DMS153 (cell line): Measurements from ENCODE around the gene ATM.
"Not testable (repeated sequence)": the region's sequence is repeated elsewhere in the genome, so short reads cannot be mapped to it uniquely, and the experiment has no call there.

ENCODE experiments used
- DNase-seq: peaks from one replicate; lab custom pipeline; 2025; lab: John Stamatoyannopoulos, UW

The ATM gene

DNA sequence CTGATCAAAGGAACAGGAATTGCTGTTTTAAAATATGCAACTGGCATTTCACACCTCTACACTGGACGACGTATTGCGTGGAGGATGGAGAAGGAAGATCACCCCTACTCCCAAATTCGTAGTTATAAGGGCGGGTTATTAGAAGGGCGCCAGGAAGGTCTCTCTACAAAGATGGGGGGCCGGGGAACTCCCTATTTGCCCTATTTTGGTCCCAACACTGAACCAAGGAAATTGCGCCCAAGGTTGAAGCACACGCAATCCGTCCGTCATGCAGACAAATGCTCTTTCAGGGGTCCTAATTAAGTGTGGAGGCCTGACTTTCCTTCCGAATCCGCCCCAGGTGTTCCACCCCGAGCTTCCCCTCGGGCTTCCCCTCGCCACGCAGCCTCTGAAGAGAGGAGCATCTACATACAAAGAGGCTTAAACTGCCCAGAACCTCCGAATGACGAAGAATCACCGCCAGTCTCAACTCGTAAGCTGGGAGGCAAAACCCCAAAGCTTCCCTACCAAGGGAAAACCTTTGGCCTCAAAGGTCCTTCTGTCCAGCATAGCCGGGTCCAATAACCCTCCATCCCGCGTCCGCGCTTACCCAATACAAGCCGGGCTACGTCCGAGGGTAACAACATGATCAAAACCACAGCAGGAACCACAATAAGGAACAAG is 825 bp upstream of the ATM start:
- DNase-seq = no peak

DNA sequence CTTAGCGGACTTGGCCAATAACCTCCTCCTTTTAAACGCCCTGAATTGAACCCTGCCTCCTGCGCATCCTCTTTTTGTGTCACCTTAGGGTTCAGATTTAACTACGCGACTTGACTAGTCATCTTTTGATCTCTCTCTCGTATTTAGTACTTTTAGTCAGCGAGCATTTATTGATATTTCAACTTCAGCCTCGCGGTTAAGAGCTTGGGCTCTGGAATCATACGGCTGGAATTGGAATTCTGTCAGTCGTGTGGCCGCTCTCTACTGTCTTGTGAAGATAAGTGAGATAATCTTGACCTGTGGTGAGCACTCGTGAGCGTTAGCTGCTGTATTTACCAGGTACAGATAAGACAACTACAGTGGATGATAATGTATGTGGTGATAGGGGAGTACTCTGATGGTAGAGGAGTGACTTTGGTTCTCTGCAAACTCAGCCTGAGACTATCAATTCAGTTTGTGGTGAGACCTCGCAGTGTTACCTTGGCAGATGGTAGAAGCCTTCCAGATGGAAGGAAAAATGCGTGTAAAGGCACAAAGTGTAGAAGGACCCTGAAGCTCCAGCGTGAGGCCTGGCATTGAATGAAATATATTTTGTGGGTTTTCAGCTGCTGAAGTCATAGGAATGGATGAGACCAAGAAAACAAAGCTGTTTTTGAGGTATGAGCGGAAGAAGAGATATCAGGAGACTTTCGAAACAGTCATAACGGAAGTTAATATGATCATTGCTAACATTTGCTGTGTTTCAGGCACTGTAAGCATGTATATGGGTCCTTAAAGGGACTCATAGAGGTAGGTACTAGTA is 682 bp downstream of the ATM start:
- DNase-seq = no peak

DNA sequence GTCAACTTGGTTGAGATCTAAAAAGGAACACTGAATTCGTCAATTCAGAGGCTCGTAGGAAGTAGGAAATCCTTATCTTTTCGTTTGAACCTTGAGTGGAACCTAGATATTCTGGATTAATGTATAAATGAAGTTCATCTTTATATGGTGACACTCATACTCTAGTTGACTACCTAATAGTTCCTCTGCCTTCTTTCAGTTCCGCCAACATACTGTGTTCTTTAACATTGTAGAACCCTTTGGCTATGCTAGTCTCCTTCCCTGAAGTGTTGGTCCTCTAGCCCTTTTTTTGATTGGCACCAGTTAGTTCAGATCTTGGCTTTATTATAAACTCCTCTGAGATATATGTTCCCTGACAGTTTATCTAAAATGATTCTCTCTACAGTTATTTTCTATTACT is 1.5 kb downstream of the ATM start:
- DNase-seq = no peak

DNA sequence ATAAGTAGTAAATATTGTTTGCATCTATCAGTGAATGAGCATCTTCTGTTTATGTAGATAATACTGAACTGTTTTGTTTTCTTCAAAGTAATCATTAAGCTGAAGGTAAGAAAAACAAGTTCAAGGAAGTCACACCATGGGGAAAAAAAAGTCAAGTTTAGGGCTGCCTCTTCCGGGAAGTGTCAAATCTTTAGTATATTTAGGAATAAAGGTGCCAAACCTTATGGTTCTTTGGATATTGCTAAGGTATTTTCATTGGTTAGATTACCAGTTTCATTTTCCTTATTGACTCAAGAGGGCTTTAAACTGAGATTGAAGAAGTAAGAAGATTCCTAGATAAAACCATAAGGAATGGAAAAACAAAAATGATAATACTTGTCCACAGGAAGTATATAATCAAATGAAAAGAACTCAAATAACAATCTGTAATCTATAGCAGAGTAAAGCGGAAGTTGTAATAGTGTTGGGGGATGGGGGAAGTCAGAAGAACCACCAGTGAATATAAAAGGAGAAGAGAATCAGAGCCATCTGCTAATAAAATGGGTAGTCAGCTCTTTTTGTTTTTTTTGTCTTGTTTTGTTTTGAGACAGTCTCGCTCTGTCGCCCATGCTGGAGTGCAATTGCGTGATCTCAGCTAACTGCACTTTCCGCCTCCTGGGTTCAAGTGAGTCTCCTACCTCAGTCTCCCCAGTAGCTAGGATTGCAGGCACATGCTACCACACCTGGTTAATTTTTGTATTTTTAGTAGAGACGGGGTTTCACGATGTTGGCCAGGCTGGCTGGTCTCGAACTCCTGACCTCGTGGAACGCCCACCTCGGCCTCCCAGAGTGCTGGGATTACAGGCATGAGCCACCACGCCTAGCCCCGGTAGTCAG is 2.3 kb downstream of the ATM start:
- DNase-seq = no peak

DNA sequence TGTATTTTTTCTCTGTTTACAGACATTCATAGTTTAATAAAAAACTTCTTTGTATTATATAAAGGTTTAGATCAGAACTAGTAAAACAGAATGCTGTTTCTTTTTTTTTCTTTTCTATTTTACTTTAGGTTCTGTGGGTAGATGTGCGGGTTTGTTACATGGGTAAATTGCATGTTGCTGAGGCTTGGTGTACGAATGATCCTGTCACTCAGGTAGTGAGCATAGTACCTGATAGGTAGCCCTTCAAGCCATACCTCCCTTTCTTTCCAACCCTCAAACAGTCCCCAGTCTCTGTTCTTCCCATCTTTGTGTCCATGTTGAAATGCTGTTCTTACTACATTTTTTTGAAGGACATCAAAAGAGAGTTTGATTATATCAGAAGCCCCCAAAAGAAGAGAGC is 3.2 kb downstream of the ATM start:
- no peak for DNase-seq

DNA sequence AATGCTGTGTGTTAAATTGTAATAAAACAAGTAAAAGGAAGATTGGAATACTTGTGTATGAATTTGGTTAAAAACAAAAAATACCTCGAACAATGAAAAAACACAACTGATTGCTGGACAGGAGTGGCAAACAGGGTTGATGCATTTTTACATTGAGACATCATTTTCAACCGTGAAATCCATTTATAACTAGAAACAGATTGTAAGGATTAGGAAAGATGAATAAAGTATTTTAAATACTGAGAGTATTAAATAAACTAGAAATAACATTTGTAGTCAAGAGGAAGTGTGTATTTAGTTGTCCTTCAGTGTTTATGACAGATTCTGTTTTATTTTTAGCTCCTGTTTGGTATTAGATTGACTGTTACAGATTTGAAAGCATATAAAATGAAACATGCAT is 5.4 kb downstream of the ATM start:
- DNase-seq = no peak

DNA sequence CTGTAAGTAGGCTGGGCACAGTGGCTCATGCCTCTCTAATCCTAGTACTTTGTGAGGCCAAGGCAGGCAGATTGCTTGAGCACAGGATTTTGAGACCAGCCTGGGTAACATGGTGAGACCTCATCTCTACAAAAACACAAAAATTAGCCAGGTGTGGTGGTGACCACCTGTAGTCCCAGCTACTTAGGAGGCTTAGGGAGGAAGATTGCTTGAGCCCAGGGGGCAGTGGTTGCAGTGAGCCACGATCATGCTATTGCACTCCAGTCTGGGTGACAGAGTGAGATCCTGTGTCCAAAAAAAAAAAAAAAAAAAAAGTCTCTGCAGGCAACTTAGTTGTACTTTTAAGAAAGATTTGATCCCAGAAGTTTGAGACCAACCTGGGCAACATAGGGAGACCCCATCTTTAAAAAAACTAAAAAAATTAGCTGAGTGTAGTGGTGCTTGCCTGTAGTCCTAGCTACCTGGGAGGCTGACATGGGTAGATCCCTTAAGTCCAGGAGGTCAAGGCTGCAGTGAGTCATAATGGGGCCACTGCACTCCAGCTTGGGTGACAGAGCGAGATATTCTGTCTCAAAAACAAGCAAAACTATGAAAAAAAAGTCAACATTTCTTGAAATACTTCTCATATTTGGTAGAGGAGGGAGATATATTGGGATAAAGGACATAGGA is 10.5 kb downstream of the ATM start:
- no peak for DNase-seq

DNA sequence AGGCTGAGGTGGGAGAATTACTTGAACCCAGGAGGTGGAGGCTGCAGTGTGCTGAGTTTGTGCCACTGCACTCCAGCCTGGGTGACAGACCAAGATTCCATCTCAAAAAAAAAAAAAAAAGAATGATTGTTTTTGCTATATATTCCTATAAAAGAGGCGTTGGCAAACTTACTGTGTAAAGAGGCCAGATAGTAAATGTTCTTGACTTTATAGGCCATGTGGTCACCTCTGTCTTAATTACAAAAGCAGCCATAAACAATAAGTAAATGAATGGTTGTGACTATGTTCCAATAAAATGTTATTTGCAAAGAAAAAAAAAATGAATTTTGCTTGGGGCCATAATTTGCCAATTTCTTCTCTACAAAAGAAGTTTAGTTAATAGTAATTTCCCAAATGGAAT is 12.3 kb downstream of the ATM start:
- DNase-seq = no peak

DNA sequence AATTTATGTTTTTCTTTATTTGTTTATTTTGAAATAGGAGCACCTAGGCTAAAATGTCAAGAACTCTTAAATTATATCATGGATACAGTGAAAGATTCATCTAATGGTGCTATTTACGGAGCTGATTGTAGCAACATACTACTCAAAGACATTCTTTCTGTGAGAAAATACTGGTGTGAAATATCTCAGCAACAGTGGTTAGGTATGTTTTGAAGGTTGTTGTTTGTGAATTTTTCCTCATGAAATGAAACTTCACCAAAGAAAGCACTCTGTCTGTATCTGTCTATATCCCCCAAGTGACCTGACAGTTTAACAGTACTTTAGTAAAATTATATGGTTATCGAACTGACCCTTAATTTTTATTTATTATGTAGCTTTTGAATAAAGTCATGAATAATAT is 12.8 kb downstream of the ATM start:
- no peak for DNase-seq

DNA sequence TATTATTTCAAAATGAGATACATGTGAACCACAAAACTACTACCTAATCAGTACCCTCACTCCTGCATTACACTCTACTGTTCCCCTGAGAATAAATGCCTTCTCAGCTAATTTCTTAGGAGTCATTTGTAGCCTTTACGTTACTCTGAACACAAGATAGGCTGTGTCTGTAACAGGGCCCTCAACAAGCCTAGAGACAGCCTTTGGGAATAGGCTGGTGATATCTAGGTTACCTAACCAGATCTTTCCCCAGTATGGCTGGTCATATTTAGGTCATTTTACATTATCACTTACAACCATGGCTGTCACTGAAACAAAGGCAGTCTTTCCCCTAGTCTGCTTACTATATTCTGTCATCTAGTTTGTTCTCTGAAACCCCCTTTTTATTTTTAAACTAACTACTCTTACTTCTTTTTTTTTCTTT is 14.2 kb downstream of the ATM start:
- no peak for DNase-seq

DNA sequence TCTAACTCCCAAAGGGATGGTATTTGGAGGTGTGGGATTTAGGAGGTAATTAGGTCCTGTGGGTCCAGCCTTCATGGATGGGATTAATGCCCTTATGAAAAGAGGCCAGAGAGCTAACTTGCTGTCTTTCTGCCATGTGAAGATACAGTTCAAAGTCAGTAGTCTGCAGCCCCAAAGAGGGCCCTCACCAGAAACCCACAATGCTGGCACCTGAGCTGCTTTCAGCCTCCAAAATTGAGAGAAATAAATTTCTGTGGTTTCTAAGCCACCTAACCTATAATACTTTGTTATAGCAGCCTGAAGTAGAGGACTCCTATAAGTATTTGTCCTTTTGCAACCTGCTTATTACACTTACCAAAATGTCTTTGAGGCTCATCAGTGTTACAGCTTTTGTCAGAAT is 16.2 kb downstream of the ATM start:
- no peak for DNase-seq

DNA sequence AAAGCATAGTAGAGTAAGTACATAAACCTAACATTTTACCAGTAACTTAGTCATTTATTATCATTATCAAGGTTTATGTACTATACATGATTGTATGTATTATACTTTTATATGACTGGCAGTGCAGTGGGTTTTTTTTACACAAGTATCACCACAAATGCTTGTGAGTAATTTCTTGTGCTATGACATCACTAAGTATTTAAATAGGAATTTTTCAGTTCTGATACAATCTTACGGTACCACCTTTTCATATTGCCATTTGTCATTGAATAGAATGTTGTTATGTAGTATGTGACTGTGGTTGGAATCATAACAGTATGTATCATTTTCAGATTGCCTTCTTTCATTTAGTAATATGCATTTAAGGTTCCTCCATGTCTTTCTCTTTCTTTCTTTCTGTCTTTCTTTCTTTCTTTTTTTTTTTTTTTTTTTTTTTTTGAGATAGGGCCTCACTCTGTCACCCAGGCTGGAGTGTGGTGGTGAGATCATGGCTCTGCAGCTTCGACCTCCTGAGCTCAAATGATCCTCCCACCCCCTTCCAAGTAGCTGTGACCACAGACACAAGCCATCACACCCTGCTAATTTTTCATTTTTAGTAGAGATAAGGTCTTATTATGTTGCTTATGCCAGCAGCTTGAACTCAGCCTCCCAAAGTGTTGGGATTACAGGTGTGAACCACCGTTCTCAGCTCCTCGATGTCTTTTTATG is 18.6 kb downstream of the ATM start:
- no peak for DNase-seq

DNA sequence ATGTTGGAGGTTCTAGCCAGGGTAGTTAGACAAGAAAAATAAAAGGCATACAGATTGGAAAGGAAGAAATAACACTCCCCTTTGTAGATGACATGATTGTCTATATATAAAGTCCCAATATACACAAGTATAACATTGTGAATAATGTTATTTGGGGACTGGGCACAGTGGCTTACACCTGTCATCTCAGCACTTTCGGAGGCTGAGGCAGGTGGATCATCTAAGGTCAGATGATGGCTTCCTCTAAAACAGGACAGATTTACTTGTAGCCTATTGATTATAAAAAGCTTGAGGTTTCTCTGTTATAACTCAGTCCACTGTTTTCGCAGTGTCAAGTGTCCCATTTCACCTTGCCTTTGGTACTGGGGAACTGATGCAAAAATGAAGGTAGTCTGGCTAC is 19.6 kb downstream of the ATM start:
- DNase-seq = no peak

DNA sequence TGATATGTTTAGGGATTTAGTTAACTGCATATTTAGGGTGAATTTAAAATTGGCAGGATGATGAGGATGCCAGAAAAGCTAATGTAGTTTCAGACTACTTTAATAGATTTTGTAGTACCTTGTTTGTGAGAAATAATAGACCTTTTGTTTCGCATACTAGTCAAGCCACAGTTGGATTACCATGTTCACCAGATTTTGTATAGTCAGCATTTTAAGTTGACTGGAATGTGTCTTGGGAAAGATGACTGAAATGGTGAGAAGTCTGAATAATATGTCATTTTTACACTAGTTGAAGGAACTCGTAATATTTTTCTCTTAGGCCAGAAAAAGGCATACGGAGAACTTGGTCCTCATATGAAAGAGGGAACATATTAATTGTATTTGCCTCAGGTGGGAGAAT is 23.4 kb downstream of the ATM start:
- no peak for DNase-seq

DNA sequence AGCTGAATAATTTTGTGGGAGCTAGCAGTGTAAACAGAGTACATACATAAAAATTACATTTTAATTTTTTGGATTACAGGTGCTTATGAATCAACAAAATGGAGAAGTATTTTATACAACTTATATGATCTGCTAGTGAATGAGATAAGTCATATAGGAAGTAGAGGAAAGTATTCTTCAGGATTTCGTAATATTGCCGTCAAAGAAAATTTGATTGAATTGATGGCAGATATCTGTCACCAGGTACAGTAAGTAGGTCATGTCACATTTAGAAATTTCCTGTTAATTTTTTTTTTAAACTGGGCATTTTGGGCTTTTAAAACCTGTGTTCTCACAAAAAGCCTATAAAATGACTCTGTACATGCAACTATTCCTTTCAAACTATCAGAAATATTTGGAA is 24.0 kb downstream of the ATM start:
- DNase-seq = no peak

DNA sequence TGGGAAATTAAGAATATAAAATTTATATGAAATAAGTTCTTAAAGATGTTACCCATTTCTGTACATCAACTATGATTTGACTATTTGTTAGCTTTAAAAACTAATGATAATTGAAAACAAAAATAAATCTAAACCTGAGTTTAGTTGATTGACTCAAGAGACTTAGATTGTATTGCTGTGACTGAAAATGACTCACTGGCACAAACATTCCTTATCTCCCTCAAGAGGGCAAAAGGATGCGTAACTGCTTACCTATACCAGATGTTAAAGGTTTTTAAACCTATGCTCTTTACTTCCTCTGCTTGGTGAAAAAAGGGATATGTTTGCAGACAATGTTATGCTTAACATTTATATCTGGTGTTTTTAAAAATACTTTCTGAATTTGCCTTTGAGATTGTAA is 30.3 kb downstream of the ATM start:
- no peak for DNase-seq

DNA sequence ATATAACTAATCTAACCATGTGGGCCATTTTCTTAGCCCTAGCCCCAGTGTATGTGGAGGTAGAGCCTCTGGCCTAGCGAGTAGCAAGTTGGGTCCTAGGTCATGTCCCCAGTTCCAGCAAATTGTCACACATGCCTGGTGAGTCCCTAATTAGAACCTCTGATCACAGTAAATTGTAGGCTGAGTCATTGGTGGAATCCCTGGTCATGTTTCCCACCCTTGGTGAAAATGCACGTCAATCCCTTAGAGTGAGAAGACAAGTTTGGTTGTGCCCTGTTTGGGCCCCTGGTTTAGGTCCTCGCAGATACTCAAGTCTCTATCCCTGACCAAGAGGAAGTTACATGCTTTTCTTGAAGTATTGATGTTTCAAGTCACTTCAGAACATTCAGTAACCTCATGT is 46.7 kb downstream of the ATM start:
- no peak for DNase-seq

DNA sequence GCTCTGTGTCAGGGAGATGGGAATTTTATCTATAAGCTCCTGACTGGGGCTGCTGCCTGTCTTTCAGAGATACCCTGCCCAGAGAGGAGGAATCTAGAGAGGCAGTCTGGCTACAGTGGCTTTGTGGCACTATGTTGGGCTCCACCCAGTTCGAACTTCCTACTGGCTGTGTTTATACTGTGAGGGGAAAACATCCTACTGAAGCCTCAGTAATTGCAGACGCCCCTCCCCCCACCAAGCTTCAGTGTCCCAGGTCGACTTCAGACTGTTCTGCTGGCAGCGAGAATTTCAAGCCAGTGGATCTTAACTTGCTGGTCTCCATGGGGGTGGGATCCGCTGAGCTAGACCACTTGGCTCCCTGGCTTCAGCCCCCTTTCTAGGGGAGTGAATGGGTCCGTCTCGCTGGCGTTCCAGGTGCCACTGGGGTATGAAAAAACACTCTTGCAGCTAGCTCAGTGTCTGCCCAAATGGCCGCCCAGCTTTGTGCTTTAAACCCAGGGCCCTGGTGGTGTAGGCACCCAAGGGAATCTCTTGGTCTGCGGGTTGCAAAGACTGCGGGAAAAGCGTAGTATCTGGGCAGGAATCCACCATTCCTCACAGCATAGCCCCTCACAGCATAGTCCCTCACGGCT is 54.2 kb downstream of the ATM start:
- not testable (repeated sequence) for DNase-seq

DNA sequence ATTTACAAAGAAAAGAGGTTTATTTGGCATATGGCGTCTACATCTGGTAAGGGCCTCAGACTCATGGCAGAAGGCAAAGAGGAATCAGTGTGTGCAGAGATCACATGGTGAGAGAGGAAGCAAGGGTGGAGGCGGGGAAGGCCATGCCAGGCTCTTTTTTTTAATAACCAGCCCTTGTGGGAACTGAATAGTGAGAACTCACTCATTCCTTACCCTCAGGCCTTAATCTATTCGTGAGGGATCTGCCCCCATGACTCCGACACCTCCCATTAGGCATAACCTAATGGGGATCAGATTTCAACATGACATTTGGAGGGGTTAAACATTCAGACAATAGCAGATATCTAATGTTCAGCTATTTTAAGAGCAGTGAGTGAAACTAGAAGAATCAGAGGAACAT is 55.7 kb downstream of the ATM start:
- no peak for DNase-seq

DNA sequence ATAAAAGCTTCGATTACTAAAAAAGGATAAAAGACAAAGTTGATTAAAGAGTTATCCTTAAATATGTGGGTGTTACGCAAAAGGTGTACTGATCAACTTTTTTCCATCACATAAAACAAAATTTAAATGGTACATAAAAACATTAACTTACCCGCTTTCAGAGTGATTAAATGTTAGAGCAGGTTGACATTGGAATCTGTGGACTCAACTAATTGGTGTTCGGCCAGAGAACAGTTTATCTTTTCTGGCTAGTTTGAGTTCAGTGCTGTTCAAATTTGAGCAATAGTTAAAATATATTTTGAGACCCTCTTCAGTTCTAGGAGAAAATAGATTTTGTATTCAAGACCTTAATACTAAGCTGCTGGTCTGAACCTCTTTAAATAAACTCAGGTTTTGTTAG is 56.1 kb downstream of the ATM start:
- no peak for DNase-seq

DNA sequence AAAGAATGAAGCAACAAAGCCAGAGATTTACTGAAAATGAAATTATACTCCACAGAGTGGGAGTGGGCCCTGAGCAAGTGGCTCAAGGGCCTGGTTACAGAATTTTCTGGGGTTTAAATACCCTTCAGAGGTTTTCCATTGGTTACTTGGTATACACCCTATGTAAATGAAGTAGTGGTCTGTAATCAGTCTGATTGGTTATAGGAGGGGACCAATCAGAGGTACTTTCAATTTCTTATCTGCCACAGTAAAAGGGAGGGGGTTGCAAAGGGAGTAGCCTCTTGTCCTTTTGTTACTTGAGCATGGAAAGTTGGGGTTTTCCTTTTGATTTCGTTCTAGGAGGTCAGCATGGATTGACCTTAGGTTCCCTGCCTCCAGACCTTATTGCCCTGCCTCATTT is 63.5 kb downstream of the ATM start:
- DNase-seq = no peak
